ENCODE measurements around the gene BMP4.

The BMP4 gene

DNA sequence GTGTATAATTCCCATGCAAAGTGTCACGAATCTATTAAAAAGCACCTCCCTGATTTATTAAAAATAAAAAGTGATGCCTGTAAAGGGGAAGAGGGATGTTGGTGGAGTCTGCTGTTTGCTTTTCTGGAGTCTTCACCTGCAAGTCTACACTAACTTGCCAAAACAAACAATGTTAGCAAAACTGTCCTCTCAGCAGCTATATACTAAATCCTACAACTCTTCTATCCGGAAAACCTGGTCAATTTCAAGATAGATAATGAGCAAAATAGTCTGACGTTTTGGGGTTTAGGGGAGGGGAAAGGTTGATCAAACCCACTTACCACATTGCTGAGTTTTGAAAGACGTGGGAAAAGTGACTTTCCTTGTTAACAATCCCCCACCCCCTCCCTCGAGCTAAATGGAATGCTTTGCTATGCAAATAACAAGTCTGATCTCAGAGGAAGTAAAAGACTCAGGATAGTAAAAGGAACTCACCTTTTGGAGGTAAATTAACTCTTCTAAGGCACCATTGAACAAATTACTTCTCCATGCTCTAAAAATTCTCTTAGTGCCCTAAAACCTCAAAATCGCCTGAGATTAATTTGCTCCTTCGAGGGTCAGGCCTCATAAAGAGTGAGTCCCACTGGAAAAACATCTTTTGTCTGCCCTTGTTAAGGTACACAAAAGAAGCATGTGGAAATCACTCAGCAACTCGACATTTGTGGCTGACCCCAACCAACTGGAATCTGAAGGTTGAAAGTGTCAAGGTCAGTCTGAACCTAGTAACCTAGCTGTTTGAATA lies 13.5 kb downstream of the BMP4 start:
- DNase-seq, result no peak

DNA sequence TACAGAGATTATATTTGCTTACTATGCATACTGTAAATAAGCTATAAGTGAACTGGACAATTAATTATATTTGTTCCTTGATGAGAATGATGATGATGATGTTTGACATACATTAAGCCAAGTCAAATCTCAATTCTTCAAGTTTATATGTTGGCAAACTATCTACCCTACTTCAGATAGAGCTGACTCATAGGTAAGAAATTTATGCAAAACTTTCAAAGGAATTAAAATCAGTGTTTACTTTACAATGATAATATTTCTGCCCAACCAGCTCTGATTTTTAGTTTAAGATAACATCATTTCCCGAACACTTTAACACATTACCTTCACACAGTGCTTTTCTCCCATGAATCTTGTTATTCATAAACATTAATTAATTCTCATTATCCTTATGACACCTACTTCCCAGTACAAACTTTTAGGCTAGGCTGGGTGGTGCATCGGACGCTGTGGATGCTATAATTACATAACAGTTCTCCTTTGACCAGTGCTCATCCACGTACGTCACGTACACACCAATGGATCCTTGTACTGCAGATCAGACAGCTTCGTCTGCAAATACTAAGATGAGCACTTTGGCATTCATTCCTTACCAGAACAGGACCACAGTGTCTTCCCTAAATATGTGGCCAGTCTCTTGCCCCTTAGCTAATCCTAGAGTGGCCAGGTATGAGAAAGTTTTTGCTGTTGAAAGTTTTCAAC lies 18.3 kb downstream of the BMP4 start:
- DNase-seq, result no peak

DNA sequence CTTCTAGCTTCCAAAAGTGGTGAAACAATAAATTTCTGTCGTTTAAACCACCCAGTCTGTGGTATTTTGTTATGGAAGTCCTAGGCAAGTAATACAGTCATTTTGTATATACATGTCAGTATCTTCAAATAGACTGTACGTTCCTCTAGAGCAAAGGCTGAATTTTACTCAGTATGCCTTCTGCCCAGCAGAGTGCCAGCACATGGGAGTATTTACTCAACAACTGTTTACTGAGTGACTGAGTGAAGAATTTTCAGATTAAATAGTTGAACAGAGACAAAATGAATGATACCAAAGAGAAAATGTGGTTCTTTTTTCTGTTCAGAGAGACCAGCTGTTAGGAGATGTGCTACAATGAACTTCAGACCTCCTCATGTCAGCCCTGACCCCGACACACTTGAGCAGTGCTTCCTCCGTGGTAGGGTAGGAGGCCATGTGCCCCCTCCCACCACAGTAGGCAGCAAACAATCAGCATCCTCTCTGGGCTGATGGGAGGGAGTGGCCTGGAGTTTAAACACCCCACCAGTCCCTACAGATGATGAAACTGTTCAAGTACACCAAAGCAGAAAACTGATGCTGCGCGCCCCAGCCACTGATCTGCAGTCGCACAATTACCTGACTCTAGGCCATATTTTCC lies 21.7 kb downstream of the BMP4 start:
- DNase-seq, result no peak

DNA sequence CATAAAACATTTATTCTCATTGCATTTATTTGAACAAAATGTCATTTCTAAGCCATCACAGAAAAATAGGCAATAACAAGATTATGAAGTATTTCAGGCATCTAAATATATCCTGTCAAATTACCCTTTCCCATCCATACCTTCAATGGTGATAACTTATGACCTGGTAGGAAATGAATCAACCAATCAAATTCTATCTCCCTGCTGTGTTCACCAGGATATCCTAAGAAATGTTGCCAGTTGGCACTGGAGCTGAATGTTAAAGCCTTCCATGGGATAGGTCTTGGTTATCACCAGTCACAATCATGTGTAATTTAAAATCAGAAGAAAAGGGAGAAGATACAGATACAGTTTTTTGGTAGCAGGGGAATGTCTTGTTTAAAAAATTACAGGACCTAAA lies 23.7 kb downstream of the BMP4 start:
- no peak for DNase-seq

DNA sequence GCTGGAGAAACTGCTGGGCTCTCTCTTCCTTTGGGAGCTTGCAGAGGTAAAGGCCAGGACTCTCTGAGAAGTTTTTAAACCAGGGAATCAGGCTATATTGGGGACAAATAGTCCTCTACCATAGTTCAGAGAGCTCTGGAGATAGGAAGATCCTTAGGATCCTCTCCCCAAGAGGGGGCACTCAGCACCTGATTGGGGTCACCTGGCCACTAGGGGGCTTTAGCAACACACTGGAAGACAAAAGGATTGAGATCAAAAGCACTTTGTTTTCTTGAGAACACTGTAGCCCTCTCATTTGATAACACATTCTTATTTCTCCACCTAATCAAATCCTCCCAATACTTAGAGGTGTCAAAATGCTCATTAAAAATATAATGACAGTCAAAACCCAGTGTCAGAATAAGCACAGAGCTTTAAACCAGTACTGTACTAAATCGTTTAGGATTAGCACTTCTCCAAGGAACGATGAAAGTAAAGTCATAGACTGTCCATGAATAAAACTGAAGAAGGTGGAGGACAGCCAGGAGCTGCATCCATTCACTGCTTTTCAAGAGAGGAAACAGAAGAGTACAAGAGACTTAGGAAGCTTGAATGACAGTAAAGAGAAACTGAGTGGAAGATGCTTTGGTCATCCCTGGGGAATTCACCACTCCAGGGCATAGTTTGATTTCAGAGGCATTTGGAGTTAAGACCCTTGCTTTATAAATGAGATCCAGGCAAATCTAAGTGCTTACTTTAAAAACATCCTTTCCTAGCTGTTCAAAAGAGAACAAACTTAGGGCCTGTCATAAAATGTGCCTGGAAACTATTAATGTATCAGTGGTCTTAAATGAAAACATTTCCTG lies 26.5 kb downstream of the BMP4 start:
- DNase-seq, result no peak

DNA sequence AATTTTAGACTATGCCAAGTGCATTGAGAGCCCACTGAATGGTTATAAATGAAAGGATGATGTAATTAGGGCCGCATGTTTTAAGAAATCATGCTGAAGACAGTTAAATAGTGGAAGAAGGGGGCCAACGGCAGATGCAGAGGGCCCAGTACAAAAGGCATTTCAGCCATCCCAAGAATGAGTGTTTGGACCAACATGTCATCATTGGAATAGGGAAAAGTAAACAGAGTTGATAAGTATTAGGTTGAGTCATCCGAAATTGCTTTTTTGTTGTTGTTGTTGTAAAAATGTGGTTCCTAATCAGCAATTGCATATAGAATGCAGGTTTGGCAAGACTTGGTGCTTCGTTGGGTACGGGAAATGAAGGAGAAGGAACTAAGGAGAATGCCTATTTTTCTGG lies 29.5 kb downstream of the BMP4 start:
- no peak for DNase-seq

DNA sequence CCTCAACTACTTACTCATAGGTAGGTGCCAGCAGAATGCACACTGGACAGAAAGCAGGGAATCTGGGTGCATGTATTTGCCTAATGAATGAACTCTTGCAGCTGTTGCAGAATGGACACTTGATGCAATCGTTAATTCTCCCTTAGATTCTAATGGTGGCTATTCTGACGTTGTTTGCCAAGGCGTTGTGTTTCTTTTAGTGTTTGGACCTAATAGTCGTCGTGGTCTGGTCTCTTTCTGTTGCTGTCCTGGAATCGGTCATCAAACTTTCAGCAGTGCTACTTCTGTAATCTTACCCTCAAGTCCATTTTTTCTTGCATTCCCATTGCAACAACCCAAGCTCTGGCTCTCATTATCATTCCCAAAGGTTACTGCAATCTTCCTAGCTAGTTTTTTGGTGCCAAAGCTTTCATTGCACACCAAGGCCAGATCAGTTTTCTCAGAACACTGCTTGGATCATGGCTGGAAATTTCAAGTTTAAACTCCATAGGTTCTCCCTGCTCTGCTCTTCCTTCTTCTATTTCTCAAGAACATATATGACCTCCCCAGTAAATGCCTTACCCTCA lies 31.3 kb downstream of the BMP4 start:
- no peak for DNase-seq

DNA sequence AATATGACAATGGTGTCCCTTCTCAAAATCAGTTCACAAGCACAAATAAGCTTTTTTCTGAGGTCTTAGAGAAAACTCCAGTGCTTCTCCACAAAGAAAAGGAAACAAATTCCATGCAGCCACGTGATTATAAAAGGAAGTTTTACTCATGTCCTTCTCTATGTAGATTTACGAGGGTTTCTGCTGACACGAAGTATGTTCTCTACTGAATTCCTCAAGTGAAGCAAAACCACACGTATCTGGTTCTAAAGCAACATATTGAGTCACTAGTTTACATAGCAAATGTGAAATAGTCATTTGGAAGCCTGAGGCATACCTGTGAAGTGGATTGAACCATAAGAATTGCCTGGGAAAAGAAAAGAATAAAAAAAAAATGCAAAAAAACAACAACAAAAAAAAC lies 31.9 kb downstream of the BMP4 start:
- DNase-seq, result no peak

DNA sequence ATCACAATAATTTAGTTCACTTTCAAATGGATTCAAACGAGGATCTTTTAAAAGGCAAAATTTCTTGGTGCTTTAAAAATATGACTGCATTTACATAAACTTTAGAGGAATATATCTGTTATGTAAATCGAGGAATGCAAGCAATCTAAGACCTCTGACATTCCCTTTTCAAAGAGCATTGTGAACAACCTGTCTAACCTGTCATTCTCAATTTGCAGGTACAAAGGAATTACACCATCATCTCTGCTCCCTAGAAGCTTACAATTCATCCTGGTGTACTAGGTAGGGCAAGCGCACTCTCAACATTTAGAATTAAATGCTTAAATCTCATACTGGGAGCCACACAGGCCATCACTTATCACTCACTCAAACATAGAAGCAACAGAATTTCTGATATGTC lies 35.6 kb downstream of the BMP4 start:
- DNase-seq, result no peak

DNA sequence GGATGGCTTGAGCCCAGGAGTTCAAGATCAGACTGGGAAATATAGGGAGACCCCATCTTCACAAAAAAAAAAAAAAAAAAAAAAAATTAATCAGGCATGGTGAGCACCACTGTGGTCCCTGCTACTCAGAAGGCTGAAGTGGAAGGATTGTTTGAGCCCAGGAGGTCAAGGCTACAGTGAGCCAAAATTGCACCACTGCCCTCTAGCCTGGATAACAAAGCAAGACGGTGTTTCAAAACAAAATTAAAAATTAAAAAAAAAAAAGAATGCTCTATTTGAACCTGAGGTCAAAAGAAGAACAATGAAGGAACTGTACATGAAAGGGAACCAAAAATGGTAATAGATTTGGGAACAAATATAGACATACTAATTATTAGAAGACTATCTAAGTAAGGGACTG lies 40.4 kb downstream of the BMP4 start:
- DNase-seq, result no peak

DNA sequence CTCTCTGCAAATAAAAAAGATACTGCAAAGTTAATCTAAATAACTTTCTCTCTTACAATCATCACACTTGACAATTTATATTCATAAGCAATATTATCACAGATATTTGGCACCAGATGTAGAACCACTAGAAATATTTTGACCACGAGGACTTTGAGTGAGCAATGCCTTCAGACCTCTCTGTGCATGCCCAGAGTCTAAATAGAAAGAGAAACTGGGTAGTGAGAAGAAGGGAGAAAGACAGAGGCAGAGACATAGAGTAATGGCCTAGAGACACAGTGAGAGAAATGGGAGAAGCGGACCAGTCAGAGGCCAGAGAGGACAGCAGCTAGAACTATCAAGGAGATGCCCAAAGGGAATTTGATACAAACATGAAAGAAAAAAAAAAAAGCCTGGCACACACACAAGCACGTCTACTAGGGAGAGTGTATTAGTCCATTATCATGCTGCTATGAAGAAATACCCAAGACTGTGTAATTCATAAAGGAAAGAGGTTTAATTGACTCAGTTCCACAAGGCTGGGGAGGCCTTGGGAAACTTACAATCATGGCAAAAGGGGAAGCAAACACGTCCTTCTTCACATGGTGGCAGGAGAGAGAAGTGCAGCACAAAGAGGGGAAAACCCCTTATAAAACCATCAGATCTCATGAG lies 41.1 kb downstream of the BMP4 start:
- no peak for DNase-seq

DNA sequence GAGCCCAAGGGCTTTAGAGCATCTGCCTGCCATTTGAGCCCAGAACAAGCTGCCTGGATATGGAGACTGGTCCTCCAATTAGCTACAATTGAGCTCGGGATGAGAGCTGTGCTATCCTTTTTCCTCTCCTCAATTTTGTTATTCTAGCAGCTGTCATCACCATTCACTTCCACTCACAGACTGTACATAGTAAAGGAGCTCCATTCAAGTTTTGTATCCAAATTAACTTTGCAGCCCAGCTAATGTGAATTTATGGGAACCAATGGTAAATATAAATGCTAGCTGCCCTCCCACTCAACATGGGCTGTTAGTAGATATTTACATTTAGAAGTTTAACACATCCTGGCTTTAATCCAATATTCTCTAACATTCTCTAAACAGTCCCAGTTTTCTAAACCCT lies 44.6 kb downstream of the BMP4 start:
- DNase-seq, result no peak

DNA sequence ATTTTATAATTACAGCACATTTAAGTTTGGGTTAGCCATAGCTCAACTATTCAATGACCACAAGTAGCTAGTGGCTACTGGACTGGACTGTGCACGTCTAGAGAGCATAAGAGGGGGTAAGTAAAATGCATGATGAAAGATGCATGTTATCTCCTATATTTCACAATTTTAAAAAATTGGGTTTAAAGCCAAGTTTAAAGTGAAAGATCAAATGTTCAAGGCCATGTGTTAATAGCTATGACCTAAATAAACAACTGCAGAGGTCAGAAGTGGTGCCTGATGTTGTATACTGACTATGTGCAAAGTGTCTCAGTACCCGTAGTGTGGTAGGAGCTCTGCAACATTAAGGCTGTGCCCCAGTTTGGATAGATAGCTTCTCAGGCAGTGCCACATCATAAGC lies 48.2 kb downstream of the BMP4 start:
- no peak for DNase-seq

DNA sequence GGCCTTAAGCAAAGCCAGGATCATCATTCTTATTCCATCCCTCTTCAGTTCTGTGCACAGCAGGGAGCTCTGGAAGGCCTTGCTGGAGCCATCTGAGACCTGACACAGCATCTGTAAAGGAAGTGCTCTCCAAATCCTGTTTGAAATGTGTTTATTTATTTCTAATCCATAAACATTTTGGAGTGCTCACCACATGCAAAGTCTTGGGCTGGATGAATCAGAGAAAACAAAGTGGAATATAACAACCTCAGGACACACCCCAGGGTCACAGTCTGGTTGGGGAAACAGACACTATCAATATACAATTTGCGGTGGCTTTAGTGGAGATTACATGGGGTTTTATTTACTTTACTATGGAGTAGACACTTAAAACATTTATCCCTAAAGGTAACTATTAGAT lies 54.3 kb downstream of the BMP4 start:
- no peak for DNase-seq

DNA sequence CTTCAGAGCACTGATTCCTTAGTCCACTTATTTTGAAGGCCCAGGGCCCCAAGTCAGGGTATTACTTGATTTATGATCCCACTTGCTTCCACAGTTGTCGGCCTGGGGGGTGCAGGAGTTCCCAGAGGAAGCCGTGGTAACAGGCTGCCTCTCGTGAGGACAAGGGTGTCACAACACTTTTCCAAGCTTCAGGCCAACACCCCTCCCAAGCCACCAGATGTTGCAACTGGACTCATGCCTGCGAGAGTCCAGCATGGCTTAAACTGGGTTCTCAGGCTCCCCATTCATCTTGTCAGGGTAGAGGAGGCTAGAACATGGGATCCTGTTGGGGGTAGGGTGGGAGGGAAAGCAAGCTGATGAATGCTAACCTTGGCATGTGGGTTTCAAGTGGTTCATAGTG lies 56.1 kb downstream of the BMP4 start:
- DNase-seq, result no peak
